Measurements from ENCODE around the gene RAP1GAP2.

Gene RAP1GAP2

DNA sequence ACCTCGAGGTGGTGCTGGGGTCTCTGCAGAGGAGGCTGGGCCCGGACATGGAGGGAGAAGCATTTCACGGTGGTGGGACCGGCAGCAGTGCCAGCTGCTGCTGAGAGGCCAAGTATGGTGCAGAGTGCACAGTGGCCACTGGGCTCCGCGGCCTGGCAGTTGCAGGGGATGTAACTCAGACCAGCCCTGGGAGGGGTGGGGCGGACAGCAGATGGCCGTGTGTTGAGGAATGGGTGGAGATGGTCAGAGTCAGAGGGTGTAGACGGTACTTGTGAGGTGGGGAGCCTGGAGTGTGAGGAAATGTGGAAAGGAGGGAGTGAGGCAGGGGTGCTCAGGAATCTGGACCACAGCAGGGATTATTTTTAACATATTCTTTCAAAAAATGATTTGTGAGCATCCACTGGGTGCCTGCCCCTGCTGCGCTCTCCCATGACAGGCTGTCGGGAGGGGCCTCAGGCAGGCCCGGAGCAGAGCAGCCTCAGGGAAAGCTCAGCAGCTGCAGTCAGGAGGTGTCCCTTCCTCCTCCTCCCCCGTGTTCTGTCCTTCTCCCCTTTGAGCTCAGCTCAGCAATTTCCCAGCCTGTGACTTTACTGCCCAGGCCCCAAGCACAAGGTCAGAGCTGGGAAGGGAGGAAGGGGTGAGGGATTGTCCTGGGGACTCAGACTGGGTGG, 113.1 kb downstream of the RAP1GAP2 start:
- no peak for DNase-seq (ENCODE audit: extremely low read depth in 1 of 2, low read depth in 1 of 2)

DNA sequence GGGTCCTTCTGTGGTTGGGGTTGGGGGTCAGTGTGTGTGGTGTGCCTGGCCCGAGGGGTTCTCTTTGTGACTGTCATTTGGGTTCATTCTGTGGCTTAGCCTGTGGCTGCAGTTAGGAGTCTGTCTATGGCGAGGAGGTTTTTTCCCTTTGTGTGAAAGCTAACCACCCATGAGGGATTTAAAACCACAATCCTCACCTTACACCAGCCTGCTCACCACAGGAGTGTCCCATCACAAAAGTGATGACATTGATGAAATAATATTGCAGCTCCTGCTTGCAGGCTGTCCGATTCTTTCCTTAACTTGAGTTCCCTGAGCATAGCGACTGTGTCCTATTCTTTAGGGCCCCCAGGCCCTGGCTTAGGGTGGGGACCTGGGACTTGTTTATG, 113.6 kb downstream of the RAP1GAP2 start:
- no peak for DNase-seq (ENCODE audit: extremely low read depth in 1 of 2, low read depth in 1 of 2)

DNA sequence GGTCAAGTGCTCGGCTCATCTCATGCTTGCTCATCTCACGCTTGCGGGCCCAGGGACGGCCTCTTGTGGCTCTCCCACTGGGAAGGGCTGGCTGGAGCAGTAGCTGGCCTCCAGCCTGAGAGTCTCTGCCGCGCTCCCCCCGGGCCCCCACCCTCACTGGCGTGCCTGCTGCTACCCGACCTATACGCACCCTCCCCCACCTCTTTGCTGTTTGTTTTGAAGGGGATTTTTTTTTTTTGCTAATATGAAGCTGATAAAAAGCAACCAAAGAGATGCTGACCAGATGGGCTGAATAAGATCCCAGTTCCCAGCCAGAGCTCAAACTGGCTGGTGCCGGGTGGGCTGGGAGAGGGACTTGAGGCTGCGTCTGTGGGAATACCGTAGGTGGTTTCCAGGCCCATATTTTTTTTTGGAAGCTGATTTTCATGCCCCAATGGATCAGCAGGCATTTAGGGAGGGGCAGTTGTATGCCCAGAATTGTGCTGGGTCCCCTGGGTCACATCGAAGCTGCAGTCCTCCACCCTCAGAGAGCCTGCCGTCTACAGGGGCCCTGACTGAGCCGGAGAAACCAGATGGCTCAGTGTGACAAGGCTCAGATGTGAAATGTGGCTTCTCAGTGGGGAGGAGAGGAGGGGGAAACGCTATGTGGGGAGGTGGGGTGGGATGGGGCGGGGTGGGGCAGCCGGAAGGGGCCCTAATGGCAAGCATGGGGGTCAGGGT, 115.0 kb downstream of the RAP1GAP2 start:
- DNase-seq (ENCODE audit: extremely low read depth in 1 of 2, low read depth in 1 of 2), result no peak

DNA sequence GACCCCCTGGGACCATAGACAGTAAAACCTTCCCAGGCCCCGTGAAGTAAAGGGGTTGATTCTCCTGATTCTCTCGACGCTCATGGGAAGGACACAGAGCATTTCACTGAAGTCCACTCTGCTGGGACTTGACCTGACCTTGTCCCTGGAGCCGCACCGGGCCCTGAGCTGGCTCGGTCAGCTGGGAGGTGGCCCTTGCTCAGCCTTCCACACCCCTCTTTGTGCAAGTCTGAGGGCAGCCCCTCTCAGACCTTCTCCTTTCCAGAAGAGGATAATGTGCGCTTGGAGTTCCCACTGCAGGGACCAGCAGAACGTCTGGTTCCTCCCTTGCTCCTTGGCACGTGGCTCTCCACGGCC, 115.5 kb downstream of the RAP1GAP2 start:
- DNase-seq (ENCODE audit: extremely low read depth in 1 of 2, low read depth in 1 of 2), result no peak

DNA sequence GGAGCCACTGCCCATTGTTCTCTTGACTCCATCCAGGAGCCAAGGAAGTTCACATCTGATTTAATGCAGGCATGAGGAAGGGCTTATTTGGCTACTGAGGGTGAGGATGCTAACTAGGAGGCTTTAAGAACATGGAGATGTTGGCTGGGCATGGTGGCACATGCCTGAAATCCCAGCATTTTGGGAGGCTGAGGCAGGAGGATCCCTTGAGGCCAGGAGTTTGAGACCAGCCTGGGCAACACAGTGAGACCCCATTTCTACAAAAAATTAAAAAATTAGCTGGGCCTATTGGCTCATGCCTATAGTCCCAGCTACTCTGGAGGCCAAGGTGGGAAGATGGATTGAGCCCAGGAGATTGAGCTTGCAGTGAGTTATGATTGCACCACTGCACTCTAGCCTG, 116.5 kb downstream of the RAP1GAP2 start:
- no peak for DNase-seq (ENCODE audit: extremely low read depth in 1 of 2, low read depth in 1 of 2)

DNA sequence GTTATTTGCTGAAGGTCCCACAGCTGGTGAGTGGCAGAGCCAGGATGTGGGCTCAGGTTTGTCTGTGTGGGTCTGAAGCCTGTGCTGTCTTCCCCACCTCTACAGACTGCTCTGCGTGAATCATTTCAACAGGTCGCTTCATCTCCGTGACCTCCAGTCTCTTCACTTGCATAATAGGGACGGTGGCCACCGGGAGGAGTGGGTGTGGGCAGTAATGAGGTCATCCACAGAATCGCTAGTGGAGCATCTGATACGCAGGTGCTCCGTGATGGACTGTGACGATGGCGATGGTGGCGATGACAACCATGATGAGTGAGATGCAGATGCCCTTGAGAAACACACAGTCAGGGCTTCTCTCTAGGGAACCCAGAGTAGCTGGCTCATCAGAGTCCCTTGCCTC, 120.2 kb downstream of the RAP1GAP2 start:
- DNase-seq (ENCODE audit: extremely low read depth in 1 of 2, low read depth in 1 of 2), result no peak

DNA sequence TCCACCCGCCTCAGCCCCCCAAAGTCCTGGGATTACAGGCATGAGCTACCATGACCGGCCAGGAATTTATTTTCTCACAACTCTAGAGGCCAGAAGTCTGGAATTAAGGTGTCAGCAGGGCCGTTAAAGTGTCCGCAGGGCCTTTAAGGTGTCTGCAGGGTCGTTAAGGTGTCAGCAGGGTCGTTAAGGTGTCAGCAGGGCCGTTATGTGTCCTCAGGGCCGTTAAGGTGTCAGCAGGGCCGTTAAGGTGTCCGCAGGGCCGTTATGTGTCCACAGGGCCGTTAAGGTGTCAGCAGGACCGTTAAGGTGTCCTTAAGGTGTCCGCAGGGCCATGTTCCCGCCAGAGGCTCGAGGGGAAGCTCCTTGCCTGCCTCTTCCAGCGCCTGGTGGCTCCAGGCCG, 125.2 kb downstream of the RAP1GAP2 start:
- DNase-seq (ENCODE audit: extremely low read depth in 1 of 2, low read depth in 1 of 2), result no peak

DNA sequence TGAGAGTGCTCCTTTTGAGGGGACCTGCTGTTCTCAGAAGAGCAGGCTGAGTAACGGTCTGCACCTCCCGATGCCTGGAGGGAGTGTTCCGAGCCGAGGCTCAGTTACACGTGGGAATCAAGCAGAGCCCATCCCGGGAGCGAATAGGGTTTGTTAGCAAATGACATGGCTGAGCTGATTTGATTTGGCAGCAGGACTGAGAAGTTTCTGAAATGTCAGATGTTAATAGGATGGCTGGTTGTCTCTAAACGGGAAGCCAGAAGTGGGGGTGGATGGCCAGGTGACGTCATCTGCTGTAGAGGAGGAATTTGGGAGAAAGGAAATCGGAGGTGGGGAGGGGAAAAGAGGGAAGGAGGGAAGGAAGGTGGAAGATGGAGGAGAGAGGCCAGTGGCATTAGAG, 128.0 kb downstream of the RAP1GAP2 start:
- DNase-seq (ENCODE audit: extremely low read depth in 1 of 2, low read depth in 1 of 2), result no peak

DNA sequence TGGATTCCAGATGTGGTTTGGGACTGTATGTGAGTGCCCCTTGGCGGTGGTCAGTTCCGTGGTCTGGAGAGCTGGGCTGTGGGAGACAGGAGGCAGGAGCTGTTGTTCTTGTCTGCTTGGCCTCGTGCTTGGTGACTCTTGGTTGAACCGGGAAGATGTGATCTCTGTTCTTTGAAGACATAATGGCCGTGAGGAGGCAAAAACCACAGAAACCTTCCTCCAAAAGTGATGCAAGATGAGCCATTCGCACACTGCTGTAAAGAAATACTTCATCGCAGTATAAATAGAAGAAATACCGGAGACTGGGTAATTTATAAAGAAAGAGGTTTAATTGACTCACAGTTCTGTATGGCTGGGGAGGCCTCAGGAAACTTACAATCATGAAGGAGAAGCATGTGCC, 128.8 kb downstream of the RAP1GAP2 start:
- DNase-seq (ENCODE audit: extremely low read depth in 1 of 2, low read depth in 1 of 2), result no peak

DNA sequence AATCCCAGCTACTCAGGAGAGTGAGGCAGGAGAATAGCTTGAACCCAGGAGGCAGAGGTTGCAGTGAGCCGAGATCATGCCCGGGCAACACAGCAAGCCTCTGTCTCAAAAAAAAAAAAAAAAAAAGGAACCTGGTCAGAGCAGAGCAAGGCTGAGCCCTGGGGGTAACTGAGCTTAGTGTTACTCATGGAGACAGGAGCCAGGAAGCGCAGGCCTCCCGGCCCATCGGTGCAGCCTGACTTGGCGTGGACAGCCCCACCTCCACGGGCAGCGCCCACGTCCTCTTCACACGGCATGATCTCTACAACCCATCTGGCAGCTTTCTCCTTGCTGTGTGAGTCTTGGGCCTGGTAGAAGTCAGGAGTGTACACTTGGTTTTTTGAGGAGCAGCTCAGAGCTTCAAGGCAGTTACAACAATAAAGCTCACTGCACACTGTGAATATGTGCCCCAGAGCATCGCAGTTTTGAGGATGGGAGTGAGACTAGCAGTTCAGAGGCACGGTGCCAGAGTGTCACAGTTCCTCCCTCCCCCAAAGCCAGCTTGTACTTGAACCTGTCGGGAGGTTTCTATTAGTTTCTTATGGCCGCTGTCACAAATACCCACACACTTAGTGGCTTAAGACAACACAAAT, 129.9 kb downstream of the RAP1GAP2 start:
- no peak for DNase-seq (ENCODE audit: extremely low read depth in 1 of 2, low read depth in 1 of 2)

DNA sequence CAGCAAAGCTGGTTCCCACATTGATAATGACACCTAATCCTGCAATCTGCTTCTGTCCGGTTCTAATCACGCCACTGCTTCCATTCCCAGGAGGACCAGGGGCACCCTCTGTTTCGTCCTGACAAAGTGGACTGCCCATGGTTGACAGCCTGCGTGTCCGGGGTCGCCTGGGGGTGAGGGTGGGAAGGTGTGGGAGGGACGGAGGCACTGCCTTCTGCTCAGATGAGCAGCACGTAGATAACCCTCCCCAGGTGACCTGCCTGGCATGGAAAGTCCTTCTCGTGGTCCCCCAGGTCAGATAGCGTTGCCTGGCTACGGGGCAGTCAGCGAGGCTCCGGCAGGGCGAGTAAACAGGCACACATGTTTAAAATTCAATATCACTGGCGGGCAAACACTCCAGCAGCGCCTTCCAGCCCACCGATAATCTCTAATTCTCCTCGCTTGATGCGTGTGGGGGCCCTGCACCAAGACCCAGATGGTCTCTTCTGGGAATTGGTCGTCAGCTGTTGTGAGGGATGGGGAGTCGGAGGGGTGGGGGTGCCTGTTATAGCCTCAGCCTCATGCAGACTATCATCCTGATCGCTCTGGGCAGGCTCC, 132.2 kb downstream of the RAP1GAP2 start:
- DNase-seq (ENCODE audit: extremely low read depth in 1 of 2, low read depth in 1 of 2), result no peak

DNA sequence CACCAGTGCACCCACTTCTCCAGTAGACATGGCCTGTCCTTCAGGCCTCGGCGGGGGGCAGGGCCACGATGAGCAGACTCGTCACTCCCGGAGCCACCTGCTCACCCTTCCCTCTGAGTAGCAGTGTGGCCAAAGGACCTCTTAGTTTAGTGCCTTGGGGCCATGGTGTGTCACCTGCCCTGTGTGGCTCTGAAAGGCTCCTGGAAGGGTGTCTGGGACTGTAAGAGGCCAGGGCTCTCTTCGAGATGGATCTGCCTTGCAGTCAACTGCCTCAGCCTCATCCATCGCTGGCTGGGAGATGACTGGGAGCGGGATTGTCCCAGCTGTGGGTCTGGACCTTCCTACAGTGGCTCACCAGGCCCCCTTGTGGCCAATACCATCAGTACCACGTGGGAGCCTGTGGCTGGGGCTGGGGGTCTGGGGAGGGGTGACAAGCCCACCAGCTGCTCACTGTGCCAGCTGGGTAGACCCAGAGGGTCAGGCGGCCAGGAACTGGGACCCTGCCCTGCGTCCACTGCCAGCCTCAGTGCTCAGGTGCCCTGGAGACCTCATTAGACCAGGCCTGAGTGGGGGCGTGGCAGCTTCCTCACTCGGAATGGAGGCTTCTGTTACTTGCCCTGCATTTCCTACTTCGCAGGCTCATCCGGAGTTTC, 133.8 kb downstream of the RAP1GAP2 start:
- no peak for DNase-seq (ENCODE audit: extremely low read depth in 1 of 2, low read depth in 1 of 2)

DNA sequence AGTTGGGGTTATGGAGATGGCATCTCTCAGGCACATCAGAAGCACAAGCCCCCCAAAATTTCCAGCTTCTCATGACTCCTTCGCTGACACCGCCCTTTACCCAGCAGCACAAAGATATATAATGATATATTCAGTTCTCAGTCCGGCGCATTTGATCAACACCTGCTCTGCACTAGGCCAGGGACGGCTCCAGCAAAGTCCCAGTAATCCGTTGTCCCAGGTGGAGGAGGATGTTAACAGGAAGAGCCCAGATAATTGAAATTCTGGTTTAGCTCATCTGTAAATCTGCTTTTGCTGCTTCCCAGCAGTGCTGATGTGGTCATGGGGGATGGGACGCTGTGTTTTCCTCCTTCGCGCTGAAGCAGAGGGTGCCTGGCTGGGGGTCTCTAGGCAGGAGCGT, 135.6 kb downstream of the RAP1GAP2 start:
- no peak for DNase-seq (ENCODE audit: extremely low read depth in 1 of 2, low read depth in 1 of 2)

DNA sequence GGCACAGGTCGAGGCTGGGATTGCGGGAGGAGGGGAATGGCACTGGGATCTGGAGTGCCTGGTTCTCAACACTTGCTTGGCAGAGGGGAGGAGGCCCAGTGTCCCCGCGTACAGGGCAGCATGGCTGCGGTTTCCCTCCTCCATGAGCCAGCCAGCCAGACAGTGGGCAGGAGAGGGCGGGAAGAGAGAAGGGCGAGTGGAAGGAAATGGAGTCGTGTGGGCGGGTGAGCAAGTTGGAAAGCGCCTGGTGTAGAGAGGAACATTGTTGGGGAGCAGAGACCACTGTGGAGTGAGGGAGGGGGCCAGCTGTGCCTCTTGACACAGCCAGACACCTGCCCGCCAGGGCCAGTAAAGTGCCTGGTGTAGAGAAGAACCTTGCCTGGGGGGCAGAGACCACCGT, 136.7 kb downstream of the RAP1GAP2 start:
- no peak for DNase-seq (ENCODE audit: extremely low read depth in 1 of 2, low read depth in 1 of 2)

DNA sequence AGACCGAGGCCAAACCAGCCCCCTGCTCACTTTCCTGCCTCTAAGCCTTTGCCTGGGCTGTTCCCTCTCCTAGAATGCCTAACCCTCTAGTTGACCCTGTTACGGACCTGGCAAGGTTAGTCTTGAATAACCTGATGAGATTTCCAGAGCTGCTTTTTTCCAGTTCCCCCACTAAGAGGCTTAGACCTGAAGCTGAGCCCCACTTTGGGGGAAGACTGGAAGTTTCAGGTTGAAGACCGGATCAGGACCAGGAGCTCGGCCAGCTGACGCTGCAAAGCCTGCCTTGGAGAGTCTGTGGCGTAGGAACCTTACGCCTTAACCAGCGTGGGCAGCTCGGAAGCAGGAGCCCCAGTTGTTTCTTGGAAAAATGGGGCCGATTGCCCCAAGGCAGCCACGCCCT, 137.4 kb downstream of the RAP1GAP2 start:
- no peak for DNase-seq (ENCODE audit: extremely low read depth in 1 of 2, low read depth in 1 of 2)

DNA sequence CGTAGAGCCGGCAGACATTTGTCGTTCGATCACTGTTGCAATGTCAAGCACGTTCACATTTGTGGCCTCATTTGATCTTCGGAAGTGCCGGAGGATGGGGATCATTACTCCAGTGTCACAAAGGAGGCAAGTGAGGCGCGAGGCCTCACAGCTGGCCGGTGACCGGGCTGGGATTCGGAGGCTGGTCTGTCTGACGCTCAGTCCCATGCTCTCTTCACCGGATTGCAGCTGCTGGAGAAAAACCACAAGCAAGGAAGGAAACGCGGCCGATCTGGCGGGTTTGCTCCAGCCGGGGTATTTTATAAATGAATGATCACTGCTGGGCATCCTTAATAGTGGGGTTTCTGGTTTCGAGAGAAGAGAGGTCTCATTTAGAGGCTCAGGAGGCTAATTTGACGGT, 139.4 kb downstream of the RAP1GAP2 start:
- DNase-seq (ENCODE audit: extremely low read depth in 1 of 2, low read depth in 1 of 2), result no peak

DNA sequence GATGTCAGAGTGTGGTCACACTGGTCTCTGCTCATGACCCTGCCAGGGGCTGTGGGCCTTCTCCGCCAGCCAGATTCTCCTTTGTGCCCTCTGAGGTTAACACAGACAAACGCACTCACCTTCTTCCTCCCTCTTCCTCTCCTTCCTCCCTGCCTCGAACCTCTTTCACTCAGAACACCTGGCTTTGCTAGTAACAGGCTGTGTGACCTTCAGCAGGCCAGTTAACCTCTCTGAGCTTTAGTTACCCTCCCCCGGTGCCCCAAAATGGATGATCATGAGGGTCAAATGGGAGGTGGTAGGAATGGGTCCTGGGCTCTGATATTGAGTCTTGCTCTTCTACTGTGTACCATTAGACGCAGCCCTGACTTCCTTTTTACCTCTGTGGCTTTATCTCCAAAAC, 140.1 kb downstream of the RAP1GAP2 start:
- no peak for DNase-seq (ENCODE audit: extremely low read depth in 1 of 2, low read depth in 1 of 2)

DNA sequence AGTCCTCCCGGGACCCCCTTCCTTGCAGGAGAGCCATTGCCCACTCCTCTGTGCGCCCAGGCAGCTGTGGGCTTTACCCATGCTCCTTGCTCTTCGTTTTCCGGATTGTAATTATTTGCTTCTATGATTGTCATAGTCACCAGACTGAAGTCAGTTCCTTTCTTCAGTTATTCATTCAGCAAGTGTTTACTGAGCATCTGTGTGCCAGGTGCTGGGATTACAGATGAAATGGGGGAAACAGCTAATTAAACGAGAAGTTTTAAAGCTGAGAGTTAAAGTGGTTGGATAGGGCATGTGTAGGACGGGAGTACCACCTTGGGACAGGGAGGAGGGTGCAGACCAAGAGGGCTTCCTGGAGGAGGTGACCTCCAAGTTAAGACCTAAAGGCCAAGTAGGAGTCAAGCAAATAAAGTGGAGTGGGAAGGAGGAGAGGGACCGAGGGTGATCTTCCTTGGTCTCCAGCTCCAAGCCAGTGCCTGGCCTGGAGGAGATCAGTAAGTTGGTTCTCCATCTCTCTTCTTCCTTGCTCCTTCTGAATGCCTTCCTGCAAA, 140.6 kb downstream of the RAP1GAP2 start:
- DNase-seq (ENCODE audit: extremely low read depth in 1 of 2, low read depth in 1 of 2), result no peak

DNA sequence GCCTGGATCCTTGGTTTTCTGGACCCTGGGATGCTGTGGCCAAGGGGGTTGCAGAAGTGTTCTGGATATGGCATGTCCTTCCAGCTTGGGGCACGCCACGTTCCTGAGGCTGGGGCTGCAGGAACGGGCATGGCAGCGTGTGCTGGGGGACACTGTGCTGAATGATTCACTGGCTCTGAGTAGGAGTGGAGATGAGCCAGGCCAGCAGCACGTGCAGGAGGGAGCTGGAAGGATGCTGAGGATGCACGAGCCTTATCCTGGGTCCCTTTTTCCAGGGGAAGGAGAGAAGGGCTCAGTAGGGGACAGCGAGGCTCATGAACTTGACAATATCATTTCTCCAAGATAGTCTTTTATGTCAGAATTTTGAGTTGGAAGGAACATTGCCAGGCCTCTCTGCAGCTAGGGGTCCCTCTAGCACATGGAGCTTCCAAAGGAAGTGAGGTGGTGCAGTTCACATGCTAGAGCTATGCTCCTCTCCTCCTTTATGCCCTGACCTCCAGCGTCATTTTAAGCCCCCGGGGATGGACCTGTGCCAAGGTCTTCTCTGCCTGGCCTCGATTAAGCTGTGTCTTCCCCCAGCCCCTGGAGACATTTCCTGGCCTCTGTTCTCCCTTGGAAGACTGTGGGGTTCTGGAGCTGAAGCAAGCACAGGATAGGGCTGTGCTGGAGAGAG, 141.2 kb downstream of the RAP1GAP2 start:
- DNase-seq (ENCODE audit: extremely low read depth in 1 of 2, low read depth in 1 of 2), result no peak

DNA sequence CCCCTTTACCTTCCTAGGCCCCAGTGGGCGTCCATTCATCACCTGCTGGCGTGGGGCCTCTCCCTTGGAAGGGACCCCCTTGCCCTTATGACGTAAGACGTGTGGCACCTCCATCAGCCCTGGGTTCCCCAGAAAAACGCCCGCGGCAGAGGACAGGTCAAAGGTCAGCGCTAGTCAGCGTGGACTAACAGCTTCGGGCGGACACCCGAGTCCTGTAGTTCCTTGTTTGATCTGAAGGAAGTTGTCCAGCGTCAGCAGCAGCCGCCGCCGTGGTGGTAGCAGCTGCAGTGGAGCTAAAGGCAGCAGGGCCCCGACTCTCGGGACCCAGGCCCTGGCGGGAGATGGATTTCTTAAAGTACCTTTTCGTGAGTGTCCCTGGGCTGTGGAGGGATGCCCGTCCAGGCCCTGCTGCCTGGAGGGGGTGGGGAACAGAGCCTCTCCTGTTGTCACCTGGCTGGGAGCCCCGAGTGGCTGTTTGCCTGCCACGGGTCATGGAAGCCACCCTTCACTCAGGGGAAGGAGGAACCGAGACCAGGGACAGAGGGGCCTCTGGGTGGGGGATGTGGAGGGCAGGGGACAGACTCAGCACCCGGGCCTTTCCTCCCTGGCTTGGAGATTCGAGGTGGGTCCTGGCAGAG, 143.6 kb downstream of the RAP1GAP2 start:
- DNase-seq (ENCODE audit: extremely low read depth in 1 of 2, low read depth in 1 of 2), result no peak

All from activated CD8-positive, alpha-beta memory T cell treated with anti-CD3 and anti-CD28 coated beads for 1 hour (primary cell).